NB4 (cell line): ENCODE measurements around the gene CCSER1.
A peak's percentile ranks its signal among the peaks of the same experiment; 100 is the strongest.

Source experiments
- DNase-seq: peaks from one replicate; pipeline ENCODE4 v3.0.0; 2010; ENCODE audit warnings: low read depth
- H3K4me3 ChIP-seq: one replicate; pipeline ENCODE4 v1.5.1; 2011; ENCODE audit warnings: mild to moderate bottlenecking, low read depth, low read length, moderate library complexity
- CTCF ChIP-seq: IDR thresholded peaks from one replicate; pipeline ENCODE4 v1.5.1; 2012; ENCODE audit warnings: low read depth, low read length
- MAX ChIP-seq: IDR thresholded peaks from 2 replicates; pipeline ENCODE4 v1.6.1; 2011; ENCODE audit warnings: low read depth, low read length
- MYC ChIP-seq: IDR thresholded peaks from 2 replicates; pipeline ENCODE4 v1.6.1; 2011; ENCODE audit warnings: low read depth, low read length
- POLR2A ChIP-seq: IDR thresholded peaks from 2 replicates; pipeline ENCODE4 v1.6.1; 2011; ENCODE audit warnings: mild to moderate bottlenecking; ENCODE audit not compliant: insufficient read length; ENCODE audit errors: extremely low read depth

The CCSER1 gene

GRCh38 chr4:90084277-90084966 lies 42.8 kb upstream of the CCSER1 start:
- no peak overlapping the region for H3K4me3 ChIP-seq
- no peak for DNase-seq
- TF ChIP-seq CTCF (no peak), MAX (no peak), MYC (no peak), POLR2A (no peak)

GRCh38 chr4:90084967-90085295 lies 42.3 kb upstream of the CCSER1 start:
- H3K4me3 ChIP-seq: no peak overlapping the region
- TF ChIP-seq MAX: no peak
- TF ChIP-seq CTCF: no peak
- no peak for TF ChIP-seq MYC
- TF ChIP-seq POLR2A: no peak
- no peak for DNase-seq

GRCh38 chr4:90093526-90093925 lies 33.7 kb upstream of the CCSER1 start:
- H3K4me3 ChIP-seq: no peak overlapping the region
- TF ChIP-seq POLR2A: no peak
- TF ChIP-seq MAX: no peak
- no peak for TF ChIP-seq CTCF
- no peak for TF ChIP-seq MYC
- DNase-seq: no peak

GRCh38 chr4:90095000-90095399 lies 32.2 kb upstream of the CCSER1 start:
- no peak overlapping the region for H3K4me3 ChIP-seq
- TF ChIP-seq CTCF (no peak), POLR2A (no peak), MAX (no peak), MYC (no peak)
- no peak for DNase-seq

GRCh38 chr4:90099812-90100211 lies 27.4 kb upstream of the CCSER1 start:
- no peak overlapping the region for H3K4me3 ChIP-seq
- no peak for TF ChIP-seq CTCF
- TF ChIP-seq MAX: no peak
- TF ChIP-seq POLR2A: no peak
- DNase-seq: peak; percentile 60
